ENCODE results near the gene ANKS6.
"Not testable (repeated sequence)": the region's sequence is repeated elsewhere in the genome, so short reads cannot be mapped to it uniquely, and the experiment has no call there.

Gene ANKS6

GRCh38 chr9:98691890-98692289 lies 104.5 kb downstream of the ANKS6 start:
- DNase-seq: no peak

- no peak for DNase-seq
These were observed 105.7 kb downstream of the ANKS6 start for GRCh38 chr9:98690686-98691085.

GRCh38 chr9:98688710-98689495 lies 107.5 kb downstream of the ANKS6 start:
- no peak for DNase-seq

- DNase-seq: no peak
These were observed 108.4 kb downstream of the ANKS6 start for GRCh38 chr9:98687911-98688310.

- DNase-seq: no peak
These were observed 109.1 kb downstream of the ANKS6 start for GRCh38 chr9:98686961-98687855.

- DNase-seq: not testable (repeated sequence)
These were observed 111.5 kb downstream of the ANKS6 start for GRCh38 chr9:98684816-98685215.

Data from stimulated activated CD4-positive, alpha-beta T cell treated with anti-CD3 and anti-CD28 coated beads, Interleukin-1b, Interleukin-23, amount 100 ng/mL, for 48 hours (primary cell).